Activated T-helper 2 cell treated with anti-CD3 and anti-CD28 coated beads, Interferon-gamma antibody, Interleukin-2, Interleukin-4, amounts not matched to agents 10 μg/mL and 5 μg/mL and 100 μg/mL, durations not matched to agents 14 hours and 24 hours and 36 hours (primary cell): ENCODE measurements around the gene WRAP53. TPM values are rescaled to one million over a fixed set of nuclear protein-coding genes. Genes with fewer than 3 reads are reported as not detected.

Source experiments
- DNase-seq: peaks from one replicate; pipeline ENCODE4 v3.0.0; 2021; ENCODE audit warnings: low spot score
- H3K27ac Mint-ChIP-seq: one replicate; pipeline ENCODE4 v1.8.0; 2021; ENCODE audit warnings: mixed read lengths
- H3K27me3 Mint-ChIP-seq: one replicate; pipeline ENCODE4 v1.8.0; 2021; ENCODE audit warnings: low read depth, mixed read lengths
- H3K36me3 Mint-ChIP-seq: one replicate; pipeline ENCODE4 v1.8.0; 2021; ENCODE audit warnings: low read depth, mixed read lengths
- H3K4me1 Mint-ChIP-seq: one replicate; pipeline ENCODE4 v1.8.0; 2021; ENCODE audit warnings: low read depth, mixed read lengths
- H3K4me3 Mint-ChIP-seq: one replicate; pipeline ENCODE4 v1.8.0; 2021; ENCODE audit warnings: low read depth, mild to moderate bottlenecking, moderate library complexity, mixed read lengths
- H3K9me3 Mint-ChIP-seq: one replicate; pipeline ENCODE4 v1.8.0; 2021; ENCODE audit warnings: mixed read lengths
- intact Hi-C: fragments of 100-400 bp; cut with micrococcal nuclease; formaldehyde crosslinking; loops from one replicate; pipeline ENCODE4 v1.15.1; 2023
- total RNA-seq: library from RNA; stranded (reverse); gene quantifications from 2 replicates; pipeline ENCODE4 v1.2.3, GENCODE V29; 2022

The WRAP53 gene
- total RNA-seq, 1 donor from 2014 or later, result 33.2 TPM

- peaks cover 40% of the 10 kb centered on the region for H3K27me3 Mint-ChIP-seq
Measured at GRCh38 chr17:7655541-7655840, 32.8 kb upstream of the WRAP53 start.

GRCh38 chr17:7656958-7657609 lies 31.2 kb upstream of the WRAP53 start:
- no peaks in the 10 kb centered on the region for H3K9me3 Mint-ChIP-seq
- H3K4me1 Mint-ChIP-seq, result no peaks in the 10 kb centered on the region
- H3K36me3 Mint-ChIP-seq, result no peaks in the 10 kb centered on the region
- H3K27ac Mint-ChIP-seq, result no peak overlapping the region
- intact Hi-C loops, result no loop called here
- peaks cover 31% of the 10 kb centered on the region for H3K27me3 Mint-ChIP-seq
- DNase-seq, result no peak
- H3K4me3 Mint-ChIP-seq, result no peak overlapping the region

More at GRCh38 chr17:7655541-7655840, 32.8 kb upstream of the WRAP53 start:
- Mint-ChIP-seq H3K9me3 (no peaks in the 10 kb centered on the region), H3K36me3 (no peaks in the 10 kb centered on the region), H3K4me1 (peaks cover 5% of the 10 kb centered on the region), H3K4me3 (no peak overlapping the region), H3K27ac (no peak overlapping the region)
- intact Hi-C loops, result no loop called here
- no peak for DNase-seq

DNA sequence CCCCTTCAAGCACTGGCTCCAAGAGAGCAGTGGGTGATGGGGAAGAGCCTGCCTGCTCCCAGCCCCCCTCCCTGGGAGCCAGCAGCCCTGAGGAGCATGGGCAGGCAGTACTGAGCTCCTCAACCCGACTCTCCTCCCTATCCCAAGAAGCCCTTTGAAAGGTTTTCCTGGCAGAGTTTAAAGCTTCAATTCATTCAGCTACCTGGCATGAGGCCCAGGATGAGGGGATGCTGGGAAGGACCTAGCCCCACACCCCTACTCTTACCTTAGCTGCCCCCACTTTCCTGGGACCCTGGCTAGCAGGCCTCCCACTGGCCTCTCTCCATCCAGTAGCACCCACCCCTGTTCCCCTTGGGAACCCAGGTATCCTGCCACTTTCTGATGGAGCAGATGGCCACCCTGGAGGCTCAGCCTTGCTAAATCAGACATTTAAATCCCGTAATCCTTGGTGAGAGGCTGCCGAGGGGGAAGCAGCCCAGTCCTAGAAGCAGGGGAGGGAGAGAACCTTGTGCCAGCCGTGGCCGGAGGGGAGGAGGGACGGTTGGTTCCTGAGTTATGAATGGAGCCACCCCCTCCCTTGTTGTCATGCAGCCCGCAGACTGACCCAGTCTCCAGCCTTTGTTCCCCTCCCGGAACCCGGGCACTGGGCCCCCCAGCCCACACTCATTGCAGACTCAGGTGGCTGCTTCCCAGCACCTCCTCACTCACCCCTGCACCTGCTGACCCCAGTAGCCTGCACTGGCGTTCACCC lies 20.4 kb upstream of the WRAP53 start:
- DNase-seq, result no peak
- intact Hi-C loops, result no loop called here
- Mint-ChIP-seq H3K4me1 (no peaks in the 10 kb centered on the region), H3K36me3 (peaks cover 44% of the 10 kb centered on the region), H3K27ac (no peak overlapping the region), H3K4me3 (no peak overlapping the region), H3K9me3 (no peaks in the 10 kb centered on the region), H3K27me3 (no peaks in the 10 kb centered on the region)

GRCh38 chr17:7668482-7668881 lies 19.8 kb upstream of the WRAP53 start:
- peaks cover 51% of the 10 kb centered on the region for H3K36me3 Mint-ChIP-seq
- peaks cover 5% of the 10 kb centered on the region for H3K9me3 Mint-ChIP-seq
- no peak overlapping the region for H3K27ac Mint-ChIP-seq
- no peak for DNase-seq
- H3K4me3 Mint-ChIP-seq, result no peak overlapping the region
- intact Hi-C loops, result no loop called here
- H3K27me3 Mint-ChIP-seq, result no peaks in the 10 kb centered on the region
- no peaks in the 10 kb centered on the region for H3K4me1 Mint-ChIP-seq

DNA sequence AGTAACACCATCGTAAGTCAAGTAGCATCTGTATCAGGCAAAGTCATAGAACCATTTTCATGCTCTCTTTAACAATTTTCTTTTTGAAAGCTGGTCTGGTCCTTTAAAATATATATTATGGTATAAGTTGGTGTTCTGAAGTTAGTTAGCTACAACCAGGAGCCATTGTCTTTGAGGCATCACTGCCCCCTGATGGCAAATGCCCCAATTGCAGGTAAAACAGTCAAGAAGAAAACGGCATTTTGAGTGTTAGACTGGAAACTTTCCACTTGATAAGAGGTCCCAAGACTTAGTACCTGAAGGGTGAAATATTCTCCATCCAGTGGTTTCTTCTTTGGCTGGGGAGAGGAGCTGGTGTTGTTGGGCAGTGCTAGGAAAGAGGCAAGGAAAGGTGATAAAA lies 15.0 kb upstream of the WRAP53 start:
- H3K4me1 Mint-ChIP-seq, result peaks cover 1% of the 10 kb centered on the region
- no peaks in the 10 kb centered on the region for H3K27me3 Mint-ChIP-seq
- intact Hi-C loops, result no loop called here
- peaks cover 14% of the 10 kb centered on the region for H3K9me3 Mint-ChIP-seq
- peaks cover 72% of the 10 kb centered on the region for H3K36me3 Mint-ChIP-seq
- no peak for DNase-seq
- no peak overlapping the region for H3K4me3 Mint-ChIP-seq
- H3K27ac Mint-ChIP-seq, result no peak overlapping the region

GRCh38 chr17:7674934-7675333 lies 13.3 kb upstream of the WRAP53 start:
- no peak overlapping the region for H3K4me3 Mint-ChIP-seq
- peaks cover 1% of the 10 kb centered on the region for H3K4me1 Mint-ChIP-seq
- intact Hi-C loops, result no loop called here
- H3K27ac Mint-ChIP-seq, result no peak overlapping the region
- peaks cover 61% of the 10 kb centered on the region for H3K36me3 Mint-ChIP-seq
- no peak for DNase-seq
- no peaks in the 10 kb centered on the region for H3K27me3 Mint-ChIP-seq
- peaks cover 14% of the 10 kb centered on the region for H3K9me3 Mint-ChIP-seq

GRCh38 chr17:7676533-7676932 lies 11.7 kb upstream of the WRAP53 start:
- intact Hi-C loops, result no loop called here
- no peaks in the 10 kb centered on the region for H3K27me3 Mint-ChIP-seq
- no peak overlapping the region for H3K27ac Mint-ChIP-seq
- H3K36me3 Mint-ChIP-seq, result peaks cover 52% of the 10 kb centered on the region
- no peak overlapping the region for H3K4me3 Mint-ChIP-seq
- H3K4me1 Mint-ChIP-seq, result peaks cover 1% of the 10 kb centered on the region
- DNase-seq, result no peak
- H3K9me3 Mint-ChIP-seq, result peaks cover 14% of the 10 kb centered on the region

- intact Hi-C loops, result no loop called here
- peaks cover 14% of the 10 kb centered on the region for H3K9me3 Mint-ChIP-seq
- H3K27me3 Mint-ChIP-seq, result no peaks in the 10 kb centered on the region
- peaks cover 49% of the 10 kb centered on the region for H3K36me3 Mint-ChIP-seq
- peaks cover 1% of the 10 kb centered on the region for H3K4me1 Mint-ChIP-seq
- no peak for DNase-seq
- H3K27ac Mint-ChIP-seq, result peak overlapping the region; percentile 28
- H3K4me3 Mint-ChIP-seq, result no peak overlapping the region
Measured at GRCh38 chr17:7677388-7678067, 10.7 kb upstream of the WRAP53 start.

- Mint-ChIP-seq H3K9me3 (no peaks in the 10 kb centered on the region), H3K27ac (peak overlapping the region; percentile 97), H3K4me3 (peak overlapping the region; percentile 94), H3K4me1 (peaks cover 29% of the 10 kb centered on the region), H3K36me3 (peaks cover 34% of the 10 kb centered on the region), H3K27me3 (no peaks in the 10 kb centered on the region)
- DNase-seq, result no peak
- intact Hi-C loops, result loop anchor here (5.0 to 10.0 kb wide), 4 partner anchors 157 to 540 kb away; partner anchors contain the start of genes KCTD11, POLR2A and SLC35G6
Measured at GRCh38 chr17:7684851-7685532, 3.3 kb upstream of the WRAP53 start.

GRCh38 chr17:7685533-7686221 lies 2.6 kb upstream of the WRAP53 start:
- Mint-ChIP-seq H3K4me3 (peak overlapping the region; percentile 94), H3K27me3 (no peaks in the 10 kb centered on the region), H3K9me3 (no peaks in the 10 kb centered on the region), H3K4me1 (peaks cover 32% of the 10 kb centered on the region), H3K36me3 (peaks cover 39% of the 10 kb centered on the region), H3K27ac (peak overlapping the region; percentile 97)
- intact Hi-C loops, result loop anchor here (1.0 to 10.0 kb wide), 8 partner anchors 70 to 539 kb away; partner anchors contain the start of genes EIF5A, HES7, KCTD11 and POLR2A
- DNase-seq, result peak; percentile 88

- Mint-ChIP-seq H3K36me3 (peaks cover 42% of the 10 kb centered on the region), H3K4me3 (peak overlapping the region; percentile 94), H3K4me1 (peaks cover 34% of the 10 kb centered on the region), H3K9me3 (no peaks in the 10 kb centered on the region), H3K27me3 (no peaks in the 10 kb centered on the region), H3K27ac (peak overlapping the region; percentile 97)
- intact Hi-C loops, result loop anchor here (1.0 to 10.0 kb wide), 9 partner anchors 71 to 538 kb away; partner anchors contain the start of genes EIF5A, HES7, KCTD11 and POLR2A
- peak; percentile 79 for DNase-seq
Measured at GRCh38 chr17:7686222-7687071, 1.8 kb upstream of the WRAP53 start.
